Measurements from ENCODE around the gene MAN2A2.

The MAN2A2 gene

GRCh38 chr15:90967206-90967605, 64.1 kb downstream of the MAN2A2 start:
- DNase-seq (ENCODE audit: low spot score), result no peak
- TF ChIP-seq CTCF (IDR thresholded peaks at IDR 0.05; ENCODE audit: extremely low read depth, missing control alignments), result no peak

- DNase-seq (ENCODE audit: low spot score), result no peak
- TF ChIP-seq CTCF (IDR thresholded peaks at IDR 0.05; ENCODE audit: extremely low read depth, missing control alignments), result no peak
Measured at GRCh38 chr15:90968434-90968833, 65.3 kb downstream of the MAN2A2 start.

- TF ChIP-seq CTCF (IDR thresholded peaks at IDR 0.05; ENCODE audit: extremely low read depth, missing control alignments), result no peak
Measured at GRCh38 chr15:90970274-90970673, 67.2 kb downstream of the MAN2A2 start.

GRCh38 chr15:90972133-90972532, 69.0 kb downstream of the MAN2A2 start:
- no peak for TF ChIP-seq CTCF (IDR thresholded peaks at IDR 0.05; ENCODE audit: extremely low read depth, missing control alignments)
- no peak for DNase-seq (ENCODE audit: low spot score)

More at GRCh38 chr15:90970274-90970673, 67.2 kb downstream of the MAN2A2 start:
- no peak for DNase-seq (ENCODE audit: low spot score)

All from GM20000 (cell line).